Breast epithelium (tissue), 3 donors: ENCODE results near the gene MEIKIN.

Source experiments
- CTCF ChIP-seq, 3 donors: fragments of 450-650 bp; IDR thresholded peaks; one replicate each; pipeline ENCODE4 v1.5.1; 2016 to 2017; ENCODE audit warnings: antibody characterized with exemption in 3 of 3, mild to moderate bottlenecking in 3 of 3, moderate library complexity in 3 of 3
- POLR2A ChIP-seq: fragments of 450-650 bp; IDR thresholded peaks from one replicate; pipeline ENCODE4 v1.6.1; 2016; ENCODE audit warnings: antibody characterized with exemption, mild to moderate bottlenecking, moderate library complexity
- POLR2AphosphoS5 ChIP-seq, 3 donors: sonication (generic); formaldehyde crosslinking; IDR thresholded peaks; one replicate each; pipeline ENCODE4 v1.6.1; 2017; ENCODE audit warnings: antibody characterized with exemption in 3 of 3

- TF ChIP-seq CTCF (IDR thresholded peaks at IDR 0.05) (no peak), POLR2A (no peak), POLR2AphosphoS5 (IDR thresholded peaks at IDR 0.05) (no peak)
Observed at GRCh38 chr5:131974956-131975726, 29.7 kb upstream of the MEIKIN start.
